Activated T-cell treated with anti-CD3 and anti-CD28 coated beads, Interleukin-2, amount 50 U/mL, for 72 hours (primary cell): ENCODE measurements around the gene SOX15. TPM values are rescaled to one million over a fixed set of nuclear protein-coding genes. Genes with fewer than 3 reads are reported as not detected.

Source experiments
- total RNA-seq, 2 donors: library from RNA; stranded (reverse); gene quantifications; one replicate each; pipeline ENCODE4 v1.2.3, GENCODE V29; 2022

Gene SOX15
- total RNA-seq, 2 donors from 2014 or later, result 0.34 to 0.86 TPM

Other genes starting within 250 kb of the SOX15 start
- gene KCTD11, start 237.9 kb downstream of the SOX15 start, total RNA-seq, result 1 to 10 TPM; 4.9 to 5.5 TPM
- under 1 TPM in 1 of 2 donors, not detected in 1; 0.34 TPM for gene TMEM95, start 234.9 kb downstream of the SOX15 start, total RNA-seq
- 1 to 10 TPM; 5.5 to 6.5 TPM for gene TNK1, start 209.0 kb downstream of the SOX15 start, total RNA-seq
- 10 to 100 TPM; 60.5 to 62.6 TPM for gene PLSCR3, start 195.6 kb downstream of the SOX15 start, total RNA-seq
- gene TMEM256, start 186.0 kb downstream of the SOX15 start, total RNA-seq, result 10 to 100 TPM; 64.8 to 88.2 TPM
- 10 to 100 TPM; 17.4 to 19.8 TPM for gene NLGN2, start 182.2 kb downstream of the SOX15 start, total RNA-seq
- under 1 TPM; 0.58 to 0.67 TPM for gene SPEM1, start 169.8 kb downstream of the SOX15 start, total RNA-seq
- gene SPEM2, start 164.5 kb downstream of the SOX15 start, total RNA-seq, result not detected
- gene SPEM3, start 161.2 kb downstream of the SOX15 start, total RNA-seq, result not detected
- 10 to 100 TPM; 11.3 to 11.7 TPM for gene TMEM102, start 154.7 kb downstream of the SOX15 start, total RNA-seq
- 1 to 10 TPM; 4.9 to 5.3 TPM for gene FGF11, start 150.6 kb downstream of the SOX15 start, total RNA-seq
- gene CHRNB1, start 145.0 kb downstream of the SOX15 start, total RNA-seq, result 10 to 100 TPM; 25.5 to 26.8 TPM
- 10 to 100 TPM; 28.5 to 29.0 TPM for gene ZBTB4, start 110.5 kb downstream of the SOX15 start, total RNA-seq
- gene SLC35G6, start 108.6 kb downstream of the SOX15 start, total RNA-seq, result under 1 TPM in 1 of 2 donors, not detected in 1; 0.25 TPM
- gene POLR2A, start 105.7 kb downstream of the SOX15 start, total RNA-seq, result 100 to 1,000 TPM; 211 to 249 TPM
- 10 to 100 TPM; 23.2 to 25.5 TPM for gene TNFSF12, start 41.0 kb downstream of the SOX15 start, total RNA-seq
- gene TNFSF13, start 31.3 kb downstream of the SOX15 start, total RNA-seq, result 1 to 10 TPM; 4.3 to 7.8 TPM
- gene SENP3, start 28.2 kb downstream of the SOX15 start, total RNA-seq, result 10 to 100 TPM; 41.8 to 55.3 TPM
- 10 to 100 TPM; 10.3 to 28.1 TPM for gene CD68, start 10.5 kb downstream of the SOX15 start, total RNA-seq
- gene MPDU1, start 6.2 kb downstream of the SOX15 start, total RNA-seq, result 10 to 100 TPM; 44.0 to 51.9 TPM
- 10 to 100 TPM; 52.5 to 53.3 TPM for gene FXR2, start 24.8 kb upstream of the SOX15 start, total RNA-seq
- gene SAT2, start 37.7 kb upstream of the SOX15 start, total RNA-seq, result 10 to 100 TPM; 47.6 to 48.9 TPM
- under 1 TPM in 1 of 2 donors, not detected in 1; 0.63 TPM for gene SHBG, start 40.0 kb upstream of the SOX15 start, total RNA-seq
- under 1 TPM in 1 of 2 donors, not detected in 1; 0.30 TPM for gene ATP1B2, start 60.8 kb upstream of the SOX15 start, total RNA-seq
- 100 to 1,000 TPM; 183 to 189 TPM for gene TP53, start 97.4 kb upstream of the SOX15 start, total RNA-seq
- gene WRAP53, start 98.4 kb upstream of the SOX15 start, total RNA-seq, result 10 to 100 TPM; 19.0 to 26.7 TPM
- not detected for gene EFNB3, start 115.1 kb upstream of the SOX15 start, total RNA-seq
- under 1 TPM; 0.05 to 0.07 TPM for gene DNAH2, start 127.7 kb upstream of the SOX15 start, total RNA-seq
- 10 to 100 TPM; 73.7 to 83.5 TPM for gene KDM6B, start 244.1 kb upstream of the SOX15 start, total RNA-seq